C4-2B (cell line): ENCODE data around the gene SCN4A.

ENCODE experiments used
- H3K27ac ChIP-seq: fragments of 450-650 bp; 2 replicates; pipeline ENCODE4 v1.5.1; 2017
- CTCF ChIP-seq: fragments of 450-650 bp; conservative IDR thresholded peaks from 2 replicates; pipeline ENCODE4 v1.5.1; 2017; ENCODE audit warnings: mild to moderate bottlenecking
- ZFX ChIP-seq: fragments of 450-650 bp; IDR thresholded peaks from 2 replicates; pipeline ENCODE4 v1.6.1; 2017

The SCN4A gene

GRCh38 chr17:63939401-63939800, 33.3 kb downstream of the SCN4A start:
- H3K27ac ChIP-seq = no peak overlapping the region
- TF ChIP-seq CTCF = no peak
- TF ChIP-seq ZFX = no peak

- no peak for TF ChIP-seq ZFX
- TF ChIP-seq CTCF = no peak
- no peak overlapping the region for H3K27ac ChIP-seq
These were observed 34.8 kb downstream of the SCN4A start for GRCh38 chr17:63937920-63938319.

- TF ChIP-seq CTCF (no peak), ZFX (no peak)
- no peak overlapping the region for H3K27ac ChIP-seq
These were observed 35.4 kb downstream of the SCN4A start for GRCh38 chr17:63937319-63937718.

GRCh38 chr17:63934183-63935112, 38.3 kb downstream of the SCN4A start:
- H3K27ac ChIP-seq = no peak overlapping the region
- TF ChIP-seq CTCF = no peak
- TF ChIP-seq ZFX = no peak

GRCh38 chr17:63933598-63933997, 39.1 kb downstream of the SCN4A start:
- no peak overlapping the region for H3K27ac ChIP-seq
- TF ChIP-seq CTCF (no peak), ZFX (no peak)

- no peak overlapping the region for H3K27ac ChIP-seq
- TF ChIP-seq CTCF (no peak), ZFX (no peak)
These were observed 40.0 kb downstream of the SCN4A start for GRCh38 chr17:63932721-63933120.

GRCh38 chr17:63931981-63932561, 40.6 kb downstream of the SCN4A start, which contains the start of gene CD79B:
CD79B (minus strand) TSS chr17:63932331; CDS start chr17:63932261, 70 bp downstream.
- H3K27ac ChIP-seq = no peak within 1 kb of the TSS
- TF ChIP-seq ZFX (no peak), CTCF (no peak)
